DND-41 (cell line): ENCODE measurements around the gene DYRK1A.

Source experiments
- ATAC-seq: fragments of 200-7000 bp; cut with Tn5 transposase; 3 replicates; pipeline ENCODE4 v1.9.1; 2021; ENCODE audit warnings: low read depth; ENCODE audit not compliant: insufficient read depth
- DNase-seq: peaks from one replicate; pipeline ENCODE4 v3.0.0-alpha.2; 2020
- H2AFZ ChIP-seq: 2 replicates; pipeline ENCODE4 v1.6.0; 2012; ENCODE audit warnings: low read depth, low read length
- H3K27ac ChIP-seq: 2 replicates; pipeline ENCODE4 v1.5.1; 2012; ENCODE audit warnings: low read length, inconsistent platforms
- H3K27me3 ChIP-seq: fragments of 200-600 bp; sonication (generic); 2 replicates; pipeline ENCODE4 v1.6.0; 2012; ENCODE audit warnings: low read length, mild to moderate bottlenecking, inconsistent platforms; ENCODE audit not compliant: insufficient read depth, poor library complexity
- H3K36me3 ChIP-seq: 2 replicates; pipeline ENCODE4 v1.5.1; 2012; ENCODE audit warnings: low read length, inconsistent platforms; ENCODE audit not compliant: insufficient read depth
- H3K4me1 ChIP-seq: 2 replicates; pipeline ENCODE4 v1.5.1; 2012; ENCODE audit warnings: mild to moderate bottlenecking, low read length; ENCODE audit not compliant: insufficient read depth
- H3K4me2 ChIP-seq: 2 replicates; pipeline ENCODE4 v1.6.0; 2012; ENCODE audit warnings: mild to moderate bottlenecking, moderate library complexity, low read length, inconsistent platforms; ENCODE audit not compliant: insufficient read depth
- H3K4me3 ChIP-seq, 2 experiments: fragments of 200-600 bp in 1 of 2; shearing (Covaris generic) in 1 of 2; 2 replicates each; pipeline ENCODE4 v1.5.1; 2012 to 2016; ENCODE audit warnings: inconsistent platforms in 2 of 2, low read length in 2 of 2, mild to moderate bottlenecking in 2 of 2, low read depth in 1 of 2, moderate library complexity in 1 of 2
- H3K79me2 ChIP-seq: 2 replicates; pipeline ENCODE4 v1.6.0; 2012; ENCODE audit warnings: low read length, inconsistent platforms; ENCODE audit not compliant: insufficient read depth
- H3K9ac ChIP-seq: 2 replicates; pipeline ENCODE4 v1.6.0; 2012; ENCODE audit warnings: low read depth, mild to moderate bottlenecking, inconsistent platforms, low read length, moderate library complexity
- H3K9me3 ChIP-seq: 2 replicates; pipeline ENCODE4 v1.5.1; 2012; ENCODE audit warnings: low read length, moderate library complexity, mild to moderate bottlenecking, inconsistent platforms; ENCODE audit not compliant: insufficient read depth, severe bottlenecking
- H4K20me1 ChIP-seq: 2 replicates; pipeline ENCODE4 v1.6.0; 2012; ENCODE audit warnings: low read length; ENCODE audit not compliant: insufficient read depth
- CTCF ChIP-seq: IDR thresholded peaks from 2 replicates; pipeline ENCODE4 v1.5.1; 2012; ENCODE audit warnings: borderline replicate concordance, low read length, moderate library complexity, mild to moderate bottlenecking; ENCODE audit not compliant: poor library complexity, severe bottlenecking; ENCODE audit errors: extremely low read depth
- EZH2 ChIP-seq: IDR thresholded peaks from 3 replicates; pipeline ENCODE4 v1.6.1; 2012; ENCODE audit warnings: borderline replicate concordance, low read depth, mild to moderate bottlenecking, moderate library complexity, low read length, inconsistent platforms; ENCODE audit not compliant: severe bottlenecking

The DYRK1A gene

GRCh38 chr21:37462087-37462861, 95.7 kb downstream of the DYRK1A start:
- Histone ChIP-seq H3K27ac (peak overlapping the region; percentile 34; the same call in 1 of the 2 replicates), H3K79me2 (peaks cover 100% of the 10 kb centered on the region)

GRCh38 chr21:37463083-37463801, 96.7 kb downstream of the DYRK1A start:
- Histone ChIP-seq H3K9ac (no peak overlapping the region), H3K27ac (no peak overlapping the region), H4K20me1 (peaks cover 72% of the 10 kb centered on the region), H3K4me2 (no peak overlapping the region), H2AFZ (no peak overlapping the region), H3K36me3 (peaks cover 16% of the 10 kb centered on the region; the same call in 1 of the 2 replicates), H3K4me3 (no peak overlapping the region), H3K9me3 (no peaks in the 10 kb centered on the region), H3K79me2 (peaks cover 100% of the 10 kb centered on the region), H3K27me3 (no peaks in the 10 kb centered on the region), H3K4me1 (peaks cover 4% of the 10 kb centered on the region; the same call in 1 of the 2 replicates)
- DNase-seq (peak; percentile 24), ATAC-seq (peak; percentile 71)
- TF ChIP-seq CTCF = peak; percentile 76
- no peak for TF ChIP-seq EZH2

More at GRCh38 chr21:37462087-37462861, 95.7 kb downstream of the DYRK1A start:
- H3K9me3 ChIP-seq = no peaks in the 10 kb centered on the region
- H3K4me1 ChIP-seq = peaks cover 4% of the 10 kb centered on the region; the same call in 1 of the 2 replicates
- H3K36me3 ChIP-seq = peaks cover 15% of the 10 kb centered on the region
- H3K27me3 ChIP-seq = no peaks in the 10 kb centered on the region
- no peak for TF ChIP-seq EZH2
- H4K20me1 ChIP-seq = peaks cover 75% of the 10 kb centered on the region
- H3K4me3 ChIP-seq = no peak overlapping the region
- no peak overlapping the region for H3K4me2 ChIP-seq
- no peak overlapping the region for H3K9ac ChIP-seq
- no peak for DNase-seq
- no peak for ATAC-seq
- no peak overlapping the region for H2AFZ ChIP-seq

- no peaks in the 10 kb centered on the region for H3K4me1 ChIP-seq
- no peak overlapping the region for H3K27ac ChIP-seq
- no peak overlapping the region for H3K9ac ChIP-seq
- H2AFZ ChIP-seq = no peak overlapping the region
- TF ChIP-seq CTCF = no peak
- TF ChIP-seq EZH2 = no peak
- no peaks in the 10 kb centered on the region for H3K27me3 ChIP-seq
- no peak for DNase-seq
- H4K20me1 ChIP-seq = peaks cover 69% of the 10 kb centered on the region
- H3K36me3 ChIP-seq = peaks cover 32% of the 10 kb centered on the region
- peaks cover 99% of the 10 kb centered on the region for H3K79me2 ChIP-seq
- no peak for ATAC-seq
- H3K4me3 ChIP-seq = no peak overlapping the region
- no peaks in the 10 kb centered on the region for H3K9me3 ChIP-seq
- H3K4me2 ChIP-seq = no peak overlapping the region
These were observed 100.5 kb downstream of the DYRK1A start for GRCh38 chr21:37467082-37467481.

- no peak overlapping the region for H3K9ac ChIP-seq
These were observed 102.3 kb downstream of the DYRK1A start for GRCh38 chr21:37468909-37469308.

More at GRCh38 chr21:37468909-37469308, 102.3 kb downstream of the DYRK1A start:
- TF ChIP-seq EZH2 = no peak
- no peak for TF ChIP-seq CTCF
- H3K9me3 ChIP-seq = no peaks in the 10 kb centered on the region
- no peak for ATAC-seq
- H3K4me2 ChIP-seq = no peak overlapping the region
- peaks cover 64% of the 10 kb centered on the region for H4K20me1 ChIP-seq
- no peaks in the 10 kb centered on the region for H3K4me1 ChIP-seq
- H3K27ac ChIP-seq = no peak overlapping the region
- no peak overlapping the region for H3K4me3 ChIP-seq
- H3K36me3 ChIP-seq = peaks cover 50% of the 10 kb centered on the region
- no peak for DNase-seq
- no peak overlapping the region for H2AFZ ChIP-seq
- H3K27me3 ChIP-seq = no peaks in the 10 kb centered on the region
- peaks cover 99% of the 10 kb centered on the region for H3K79me2 ChIP-seq
